ENCODE results near the gene ANO9. TPM values are rescaled to one million over a fixed set of nuclear protein-coding genes. Genes with fewer than 3 reads are reported as not detected.
A peak's percentile ranks its signal among the peaks of the same experiment; 100 is the strongest.
"Not testable (repeated sequence)": the region's sequence is repeated elsewhere in the genome, so short reads cannot be mapped to it uniquely, and the experiment has no call there.

Gene ANO9
- total and polyA plus RNA-seq, 2 donors from 2014 or later: 11.3 to 21.8 TPM

- no peaks in the 10 kb centered on the region for H3K9me3 ChIP-seq (ENCODE audit: control insufficient read depth in 2 of 3, insufficient read depth in 1 of 3, low read length in 3 of 3)
- no peak overlapping the region for H3K9ac ChIP-seq (ENCODE audit: low read length in 3 of 3)
- no peaks in the 10 kb centered on the region for H3K27me3 ChIP-seq (ENCODE audit: control insufficient read depth, insufficient read depth, low read length)
- H3K27ac ChIP-seq (ENCODE audit: low read depth in 2 of 2, low read length in 2 of 2): no peak overlapping the region
- H3K36me3 ChIP-seq (ENCODE audit: control insufficient read depth in 2 of 3, insufficient read depth in 3 of 3, low read length in 3 of 3): no peaks in the 10 kb centered on the region
- FAIRE-seq (no peak), DNase-seq (peak in 1 of 5 donors; percentile 71)
- intact Hi-C loops (cut with DNase I): no loop called here
- H3K4me3 ChIP-seq (ENCODE audit: low read length in 3 of 3): no peak overlapping the region
- no peak for TF ChIP-seq CTCF (IDR thresholded peaks at IDR 0.05; ENCODE audit: borderline replicate concordance, extremely low read depth, insufficient read depth)
- H3K4me1 ChIP-seq (ENCODE audit: control insufficient read depth in 2 of 3, insufficient read depth in 2 of 3, low read depth in 1 of 3, low read length in 3 of 3): peaks cover 0 to 43% (median 15%) of the 10 kb centered on the region in 3 donors
These were observed 29.1 kb downstream of the ANO9 start for GRCh38 chr11:412641-413119.

GRCh38 chr11:411520-411919 lies 30.3 kb downstream of the ANO9 start:
- intact Hi-C loops (cut with DNase I); H3K9ac ChIP-seq (ENCODE audit: low read length in 3 of 3); H3K9me3 ChIP-seq (ENCODE audit: control insufficient read depth in 2 of 3, insufficient read depth in 1 of 3, low read length in 3 of 3); H3K36me3 ChIP-seq (ENCODE audit: control insufficient read depth in 2 of 3, insufficient read depth in 3 of 3, low read length in 3 of 3); H3K4me3 ChIP-seq (ENCODE audit: low read length in 3 of 3); FAIRE-seq; H3K27me3 ChIP-seq (ENCODE audit: control insufficient read depth, insufficient read depth, low read length); H3K27ac ChIP-seq (ENCODE audit: low read depth in 2 of 2, low read length in 2 of 2): not testable (repeated sequence)
- DNase-seq: peak in 2 of 5 donors; percentile 52 to 67
- peaks cover 0 to 47% (median 15%) of the 10 kb centered on the region in 3 donors for H3K4me1 ChIP-seq (ENCODE audit: control insufficient read depth in 2 of 3, insufficient read depth in 2 of 3, low read depth in 1 of 3, low read length in 3 of 3)

- H3K27ac ChIP-seq (ENCODE audit: low read depth in 2 of 2, low read length in 2 of 2); H3K4me3 ChIP-seq (ENCODE audit: low read length in 3 of 3); H3K27me3 ChIP-seq (ENCODE audit: control insufficient read depth, insufficient read depth, low read length); FAIRE-seq; H3K9ac ChIP-seq (ENCODE audit: low read length in 3 of 3); intact Hi-C loops (cut with DNase I); DNase-seq; H3K36me3 ChIP-seq (ENCODE audit: control insufficient read depth in 2 of 3, insufficient read depth in 3 of 3, low read length in 3 of 3); H3K9me3 ChIP-seq (ENCODE audit: control insufficient read depth in 2 of 3, insufficient read depth in 1 of 3, low read length in 3 of 3): not testable (repeated sequence)
- peaks cover 0 to 45% (median 13%) of the 10 kb centered on the region in 3 donors for H3K4me1 ChIP-seq (ENCODE audit: control insufficient read depth in 2 of 3, insufficient read depth in 2 of 3, low read depth in 1 of 3, low read length in 3 of 3)
These were observed 31.1 kb downstream of the ANO9 start for GRCh38 chr11:410711-411110.

GRCh38 chr11:409600-410483 lies 32.0 kb downstream of the ANO9 start:
- H3K4me3 ChIP-seq (ENCODE audit: low read length in 3 of 3): no peak overlapping the region
- FAIRE-seq (no peak), DNase-seq (peak in 1 of 5 donors; percentile 71)
- no peaks in the 10 kb centered on the region for H3K36me3 ChIP-seq (ENCODE audit: control insufficient read depth in 2 of 3, insufficient read depth in 3 of 3, low read length in 3 of 3)
- no peaks in the 10 kb centered on the region for H3K27me3 ChIP-seq (ENCODE audit: control insufficient read depth, insufficient read depth, low read length)
- H3K27ac ChIP-seq (ENCODE audit: low read depth in 2 of 2, low read length in 2 of 2): peak overlapping the region; percentile 20 to 43
- intact Hi-C loops (cut with DNase I): no loop called here
- no peak for TF ChIP-seq CTCF (IDR thresholded peaks at IDR 0.05; ENCODE audit: borderline replicate concordance, extremely low read depth, insufficient read depth)
- H3K9ac ChIP-seq (ENCODE audit: low read length in 3 of 3): no peak overlapping the region
- no peaks in the 10 kb centered on the region for H3K9me3 ChIP-seq (ENCODE audit: control insufficient read depth in 2 of 3, insufficient read depth in 1 of 3, low read length in 3 of 3)
- H3K4me1 ChIP-seq (ENCODE audit: control insufficient read depth in 2 of 3, insufficient read depth in 2 of 3, low read depth in 1 of 3, low read length in 3 of 3): peaks cover 0 to 38% (median 10%) of the 10 kb centered on the region in 3 donors
